ENCODE measurements around the gene SIN3A.
"Not testable (repeated sequence)": the region's sequence is repeated elsewhere in the genome, so short reads cannot be mapped to it uniquely, and the experiment has no call there.

The SIN3A gene

GRCh38 chr15:75451674-75452363, at the start of gene SIN3A:
Gene SIN3A, minus strand, starts transcription at chr15:75451690. Its CDS starts 21,315 bp downstream, at chr15:75430375.
- DNase-seq (ENCODE audit: low read depth in 2 of 2, low spot score in 1 of 2) = peak; percentile 98 to 99

GRCh38 chr15:75493732-75494131, 42.2 kb upstream of the SIN3A start:
- no peak for DNase-seq (ENCODE audit: low read depth in 2 of 2, low spot score in 1 of 2)

GRCh38 chr15:75483961-75484360, 32.5 kb upstream of the SIN3A start:
- DNase-seq (ENCODE audit: low read depth in 2 of 2, low spot score in 1 of 2) = no peak

DNA sequence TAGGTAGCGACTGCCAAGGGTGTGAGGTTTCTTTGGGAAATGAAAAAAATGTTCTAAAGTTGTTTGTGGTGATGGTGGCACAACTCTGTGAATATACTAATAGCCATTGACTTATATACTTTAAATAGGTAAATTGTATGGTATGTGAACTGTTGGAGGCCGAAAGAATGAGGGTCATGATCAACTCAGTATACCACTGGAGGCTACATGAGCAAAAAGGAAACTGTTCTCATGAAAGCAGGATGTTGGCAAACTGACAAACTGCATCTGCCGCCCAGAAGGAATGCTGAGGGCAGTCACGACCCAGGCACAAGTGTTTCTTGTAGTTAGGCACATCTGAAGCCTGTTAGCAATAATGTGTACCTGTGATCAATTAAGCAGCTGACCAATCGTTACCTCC, 32.1 kb upstream of the SIN3A start:
- DNase-seq (ENCODE audit: low read depth in 2 of 2, low spot score in 1 of 2) = not testable (repeated sequence)

GRCh38 chr15:75483106-75483505, 31.6 kb upstream of the SIN3A start:
- DNase-seq (ENCODE audit: low read depth in 2 of 2, low spot score in 1 of 2) = no peak

GRCh38 chr15:75480463-75480862, 29.0 kb upstream of the SIN3A start:
- DNase-seq (ENCODE audit: low read depth in 2 of 2, low spot score in 1 of 2) = not testable (repeated sequence)

DNA sequence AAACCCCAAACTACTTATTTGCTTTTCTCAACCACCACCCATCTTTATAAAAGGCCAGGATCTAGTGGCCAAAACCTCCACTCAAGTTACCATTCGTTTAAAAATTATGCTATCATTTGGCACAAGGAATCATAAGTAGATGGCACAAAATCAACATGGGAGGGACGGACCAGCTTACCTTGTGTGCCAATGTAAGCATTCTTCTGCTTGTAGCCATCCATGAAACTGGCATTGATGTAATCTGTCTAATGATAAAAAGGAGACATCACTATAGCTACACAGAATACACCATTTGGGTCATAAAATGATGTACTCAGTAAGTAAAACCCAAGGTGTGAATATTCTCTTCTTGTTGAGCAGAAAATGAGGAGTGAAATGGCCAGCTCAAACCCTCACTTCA, 28.2 kb upstream of the SIN3A start:
- no peak for DNase-seq (ENCODE audit: low read depth in 2 of 2, low spot score in 1 of 2)

- DNase-seq (ENCODE audit: low read depth in 2 of 2, low spot score in 1 of 2) = not testable (repeated sequence)
These were observed 25.6 kb upstream of the SIN3A start for GRCh38 chr15:75477094-75477493.

- DNase-seq (ENCODE audit: low read depth in 2 of 2, low spot score in 1 of 2) = no peak
These were observed 17.6 kb upstream of the SIN3A start for GRCh38 chr15:75468913-75469598.

GRCh38 chr15:75460646-75461045, 9.2 kb upstream of the SIN3A start:
- DNase-seq (ENCODE audit: low read depth in 2 of 2, low spot score in 1 of 2) = no peak

- DNase-seq (ENCODE audit: low read depth in 2 of 2, low spot score in 1 of 2) = no peak
These were observed 8.1 kb upstream of the SIN3A start for GRCh38 chr15:75459581-75459980.

GRCh38 chr15:75456710-75457109, 5.2 kb upstream of the SIN3A start:
- no peak for DNase-seq (ENCODE audit: low read depth in 2 of 2, low spot score in 1 of 2)

DNA sequence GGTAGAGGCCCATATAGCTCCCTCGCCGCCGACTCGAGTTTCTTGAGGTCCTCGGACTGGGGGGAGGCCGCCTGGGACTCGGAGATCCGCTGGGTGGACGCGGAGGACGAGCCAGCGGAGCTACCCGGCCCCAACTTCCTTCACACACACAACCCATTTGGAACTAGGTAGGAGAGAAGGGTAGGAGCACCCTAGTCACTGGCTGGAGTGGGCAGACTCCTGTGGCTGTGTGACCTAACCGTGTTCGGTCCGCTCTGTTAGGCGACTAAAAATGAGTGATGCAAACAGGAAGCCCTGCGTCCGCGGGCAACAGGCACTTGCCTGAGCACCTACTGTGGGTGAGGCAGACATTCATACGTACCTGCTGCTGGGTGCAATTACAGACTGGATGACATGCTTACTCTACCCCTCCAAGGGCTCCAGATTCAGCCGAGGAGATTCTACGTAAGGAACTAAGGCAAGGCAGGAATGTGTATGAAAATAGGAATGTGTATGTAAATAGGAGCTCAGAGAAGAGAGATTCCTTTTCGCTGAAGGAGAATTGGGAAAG, 4.6 kb upstream of the SIN3A start:
- peak in 1 of 2 donors; percentile 13 for DNase-seq (ENCODE audit: low read depth in 2 of 2, low spot score in 1 of 2)

DNA sequence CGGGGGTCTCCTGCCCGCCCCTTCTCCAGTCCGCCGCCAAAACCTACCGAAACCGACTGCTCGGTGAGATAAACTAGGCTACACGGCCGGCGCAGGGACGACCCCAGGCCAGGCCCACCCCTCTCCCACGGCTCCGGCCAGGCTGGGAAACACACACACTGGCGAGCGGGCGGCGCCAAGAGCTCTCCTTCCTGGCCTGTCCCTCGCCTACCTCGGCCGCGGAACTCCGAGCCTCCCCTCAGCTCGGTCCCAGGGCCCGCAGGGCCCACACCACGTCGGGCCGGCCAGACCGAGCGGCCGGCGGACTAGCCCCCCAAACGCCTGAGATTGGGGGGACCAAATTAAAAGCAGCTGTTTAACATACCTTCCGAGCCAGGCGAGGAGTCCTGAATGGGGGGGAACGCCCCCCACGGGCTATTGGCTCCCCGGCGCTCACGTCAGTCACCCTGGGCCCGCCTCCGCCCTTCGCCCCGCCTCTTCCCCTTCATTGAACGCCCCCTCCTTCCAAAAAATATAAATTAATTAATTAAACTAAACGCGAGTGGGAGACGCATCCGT, 4.0 kb upstream of the SIN3A start:
- DNase-seq (ENCODE audit: low read depth in 2 of 2, low spot score in 1 of 2) = peak; percentile 72 to 75

- DNase-seq (ENCODE audit: low read depth in 2 of 2, low spot score in 1 of 2) = peak; percentile 60 to 68
These were observed 3.2 kb upstream of the SIN3A start for GRCh38 chr15:75454471-75455378.

- DNase-seq (ENCODE audit: low read depth in 2 of 2, low spot score in 1 of 2) = peak; percentile 79 to 92
These were observed 2.4 kb upstream of the SIN3A start for GRCh38 chr15:75453703-75454470.

- peak; percentile 2 to 29 for DNase-seq (ENCODE audit: low read depth in 2 of 2, low spot score in 1 of 2)
These were observed 1.6 kb upstream of the SIN3A start for GRCh38 chr15:75452865-75453702.

GRCh38 chr15:75452364-75452864, 924 bp upstream of the SIN3A start:
- peak; percentile 32 to 51 for DNase-seq (ENCODE audit: low read depth in 2 of 2, low spot score in 1 of 2)

GRCh38 chr15:75451202-75451673, 252 bp downstream of the SIN3A start:
- DNase-seq (ENCODE audit: low read depth in 2 of 2, low spot score in 1 of 2) = no peak
